ENCODE data around the gene LINGO3. TPM values are rescaled to one million over a fixed set of nuclear protein-coding genes. Genes with fewer than 3 reads are reported as not detected.

LINGO3 gene
- polyA plus RNA-seq, 1 donor (not counting 4 experiments of a cell fraction or from before 2014, with no cell fraction given): not detected

GRCh38 chr19:2294687-2295335 lies 13.1 kb downstream of the LINGO3 start:
- TF ChIP-seq CTCF (optimal IDR thresholded peaks at IDR 0.05 in 1 of 3, IDR thresholded peaks at IDR 0.05 in 1 of 3, conservative IDR thresholded peaks at IDR 0.05 in 1 of 3; ENCODE audit: extremely low read depth in 1 of 3, insufficient read depth in 2 of 3, low read length in 3 of 3) (no peak), EZH2 (IDR thresholded peaks at IDR 0.05; ENCODE audit: low read length) (no peak)
- H3K79me2 ChIP-seq (ENCODE audit: control insufficient read depth, insufficient read depth, low read length): no peaks in the 10 kb centered on the region
- no peaks in the 10 kb centered on the region for H3K36me3 ChIP-seq (ENCODE audit: control insufficient read depth in 2 of 2, extremely low read depth in 1 of 2, insufficient read depth in 2 of 2, low read length in 2 of 2)
- FAIRE-seq (no peak), DNase-seq (ENCODE audit: low read depth, low spot score) (no peak)
- H3K9ac ChIP-seq (ENCODE audit: control insufficient read depth, extremely low read depth, insufficient read depth, low read length): no peak overlapping the region
- H3K27ac ChIP-seq (ENCODE audit: control insufficient read depth, insufficient read depth, low read length): no peak overlapping the region
- no peaks in the 10 kb centered on the region for H4K20me1 ChIP-seq (ENCODE audit: control insufficient read depth, extremely low read depth, insufficient read depth, low read length)
- no peak overlapping the region for H3K4me3 ChIP-seq (ENCODE audit: control insufficient read depth in 2 of 3, extremely low read depth in 1 of 3, insufficient read depth in 2 of 3, low read depth in 1 of 3, low read length in 3 of 3)
- no peaks in the 10 kb centered on the region for H3K9me1 ChIP-seq (ENCODE audit: control insufficient read depth, extremely low read depth, insufficient read depth, low read length)
- no peaks in the 10 kb centered on the region for H3K9me3 ChIP-seq (ENCODE audit: control insufficient read depth, low read depth, low read length)
- dilution Hi-C loops (cut with MboI; ENCODE audit: extremely low pct_ligation_motif_present, low sequenced_read_pairs): no loop called here
- H3K4me1 ChIP-seq (ENCODE audit: control insufficient read depth, extremely low read depth, insufficient read depth, low read length): no peaks in the 10 kb centered on the region
- peaks cover 61% of the 10 kb centered on the region for H3K27me3 ChIP-seq (ENCODE audit: control insufficient read depth, extremely low read depth, insufficient read depth, low read length)
- H2AFZ ChIP-seq (ENCODE audit: control insufficient read depth, low read length): no peak overlapping the region
- no peak overlapping the region for H3K4me2 ChIP-seq (ENCODE audit: control insufficient read depth, extremely low read depth, insufficient read depth, low read depth, low read length)

GRCh38 chr19:2291185-2291751 lies 16.7 kb downstream of the LINGO3 start:
- no peak for FAIRE-seq
- H4K20me1 ChIP-seq (ENCODE audit: control insufficient read depth, extremely low read depth, insufficient read depth, low read length): no peaks in the 10 kb centered on the region

More at GRCh38 chr19:2291185-2291751, 16.7 kb downstream of the LINGO3 start:
- no peak overlapping the region for H2AFZ ChIP-seq (ENCODE audit: control insufficient read depth, low read length)
- no peaks in the 10 kb centered on the region for H3K79me2 ChIP-seq (ENCODE audit: control insufficient read depth, insufficient read depth, low read length)
- H3K4me2 ChIP-seq (ENCODE audit: control insufficient read depth, extremely low read depth, insufficient read depth, low read depth, low read length): peak overlapping the region; percentile 29
- no peaks in the 10 kb centered on the region for H3K9me1 ChIP-seq (ENCODE audit: control insufficient read depth, extremely low read depth, insufficient read depth, low read length)
- dilution Hi-C loops (cut with MboI; ENCODE audit: extremely low pct_ligation_motif_present, low sequenced_read_pairs): no loop called here
- H3K9me3 ChIP-seq (ENCODE audit: control insufficient read depth, low read depth, low read length): no peaks in the 10 kb centered on the region
- no peak overlapping the region for H3K9ac ChIP-seq (ENCODE audit: control insufficient read depth, extremely low read depth, insufficient read depth, low read length)
- no peak for DNase-seq (ENCODE audit: low read depth, low spot score)
- H3K4me3 ChIP-seq (ENCODE audit: control insufficient read depth in 2 of 3, extremely low read depth in 1 of 3, insufficient read depth in 2 of 3, low read depth in 1 of 3, low read length in 3 of 3): no peak overlapping the region
- peak; percentile 77 for TF ChIP-seq EZH2 (IDR thresholded peaks at IDR 0.05; ENCODE audit: low read length)
- no peak for TF ChIP-seq CTCF (optimal IDR thresholded peaks at IDR 0.05 in 1 of 3, IDR thresholded peaks at IDR 0.05 in 1 of 3, conservative IDR thresholded peaks at IDR 0.05 in 1 of 3; ENCODE audit: extremely low read depth in 1 of 3, insufficient read depth in 2 of 3, low read length in 3 of 3)
- no peak overlapping the region for H3K27ac ChIP-seq (ENCODE audit: control insufficient read depth, insufficient read depth, low read length)
- no peaks in the 10 kb centered on the region for H3K36me3 ChIP-seq (ENCODE audit: control insufficient read depth in 2 of 2, extremely low read depth in 1 of 2, insufficient read depth in 2 of 2, low read length in 2 of 2)
- peaks cover 83% of the 10 kb centered on the region for H3K27me3 ChIP-seq (ENCODE audit: control insufficient read depth, extremely low read depth, insufficient read depth, low read length)
- no peaks in the 10 kb centered on the region for H3K4me1 ChIP-seq (ENCODE audit: control insufficient read depth, extremely low read depth, insufficient read depth, low read length)

Measured in keratinocyte (primary cell).